ENCODE measurements around the gene TBL1X. TPM values are rescaled to one million over a fixed set of nuclear protein-coding genes. Genes with fewer than 3 reads are reported as not detected.

TBL1X gene
- total and polyA plus RNA-seq, 8 donors = 4.7 to 53.1 (median 9.5) TPM

- H3K27ac ChIP-seq = no peak overlapping the region
- H3K9me3 ChIP-seq = no peaks in the 10 kb centered on the region
- 73 to 87% (median 82%) methylated on average over 10 of the region's 10 CpGs for WGBS, 5 donors
- H3K36me3 ChIP-seq = no peaks in the 10 kb centered on the region
- TF ChIP-seq POLR2A (IDR thresholded peaks at IDR 0.05) = no peak
- no peak for TF ChIP-seq CTCF (IDR thresholded peaks at IDR 0.05)
- TF ChIP-seq EP300 (IDR thresholded peaks at IDR 0.05) = no peak
- TF ChIP-seq POLR2AphosphoS5 (IDR thresholded peaks at IDR 0.05) = no peak
- intact Hi-C loops (cut with DNase I; ENCODE audit: low total_unique reads) = no loop called here
- no peak overlapping the region for H3K4me3 ChIP-seq
- H3K4me1 ChIP-seq = no peaks in the 10 kb centered on the region
- no peaks in the 10 kb centered on the region for H3K27me3 ChIP-seq
- no peak for DNase-seq
These were observed 50.6 kb downstream of the TBL1X start for GRCh38 chrX:9515489-9515888.

- TF ChIP-seq EP300 (IDR thresholded peaks at IDR 0.05) (no peak), POLR2AphosphoS5 (IDR thresholded peaks at IDR 0.05) (no peak), CTCF (IDR thresholded peaks at IDR 0.05) (no peak), POLR2A (IDR thresholded peaks at IDR 0.05) (no peak)
- no peak for DNase-seq
- Histone ChIP-seq H3K4me1 (no peaks in the 10 kb centered on the region), H3K27me3 (no peaks in the 10 kb centered on the region), H3K36me3 (no peaks in the 10 kb centered on the region), H3K4me3 (no peak overlapping the region), H3K9me3 (no peaks in the 10 kb centered on the region), H3K27ac (no peak overlapping the region)
- 48 to 67% (median 62%) methylated on average over 4 of the region's 4 CpGs for WGBS, 5 donors
- intact Hi-C loops (cut with DNase I; ENCODE audit: low total_unique reads) = no loop called here
These were observed 51.2 kb downstream of the TBL1X start for GRCh38 chrX:9515973-9516538.

GRCh38 chrX:9516635-9517034, 51.8 kb downstream of the TBL1X start:
- H3K4me1 ChIP-seq = no peaks in the 10 kb centered on the region
- DNase-seq = no peak
- WGBS, 5 donors = 78 to 86% (median 82%) methylated on average over 3 of the region's 3 CpGs
- no peaks in the 10 kb centered on the region for H3K9me3 ChIP-seq
- H3K27me3 ChIP-seq = no peaks in the 10 kb centered on the region
- intact Hi-C loops (cut with DNase I; ENCODE audit: low total_unique reads) = no loop called here
- no peaks in the 10 kb centered on the region for H3K36me3 ChIP-seq
- no peak overlapping the region for H3K4me3 ChIP-seq
- TF ChIP-seq POLR2AphosphoS5 (IDR thresholded peaks at IDR 0.05) (no peak), EP300 (IDR thresholded peaks at IDR 0.05) (no peak), POLR2A (IDR thresholded peaks at IDR 0.05) (no peak), CTCF (IDR thresholded peaks at IDR 0.05) (no peak)
- H3K27ac ChIP-seq = no peak overlapping the region

GRCh38 chrX:9518051-9518450, 53.2 kb downstream of the TBL1X start:
- H3K27ac ChIP-seq = no peak overlapping the region
- no peaks in the 10 kb centered on the region for H3K27me3 ChIP-seq
- H3K4me3 ChIP-seq = no peak overlapping the region
- intact Hi-C loops (cut with DNase I; ENCODE audit: low total_unique reads) = no loop called here
- no peaks in the 10 kb centered on the region for H3K9me3 ChIP-seq
- WGBS, 5 donors = 80 to 94% (median 90%) methylated on average over 4 of the region's 4 CpGs
- TF ChIP-seq CTCF (IDR thresholded peaks at IDR 0.05) = no peak
- no peak for DNase-seq
- no peaks in the 10 kb centered on the region for H3K4me1 ChIP-seq
- H3K36me3 ChIP-seq = no peaks in the 10 kb centered on the region

Measured in stomach (tissue), 9 donors.